ENCODE results near the gene C7orf25.

Gene C7orf25

DNA sequence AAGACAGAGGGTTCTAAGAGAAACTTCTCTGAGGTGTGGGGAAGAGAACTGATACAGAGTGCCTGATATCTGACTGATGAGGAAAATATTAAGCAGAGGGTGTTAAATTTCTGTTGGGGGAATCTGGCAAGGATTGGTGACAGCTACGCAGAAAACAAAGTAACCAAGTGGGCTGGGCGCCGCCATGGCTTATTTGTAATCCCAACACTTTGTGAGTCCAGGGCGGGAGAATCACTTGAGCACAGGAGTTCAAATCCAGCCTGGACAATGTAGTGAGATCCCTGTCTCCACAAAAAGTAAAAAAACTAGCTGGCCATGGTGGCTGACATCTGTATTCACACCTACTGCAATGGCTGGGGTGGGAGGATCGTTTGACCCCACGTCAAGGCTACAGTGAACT is 2.1 kb upstream of the C7orf25 start:
- H3K4me3 ChIP-seq (ENCODE audit: low read length): no peak overlapping the region
- no peaks in the 10 kb centered on the region for H3K27me3 ChIP-seq (replicated peaks; ENCODE audit: insufficient read depth, low read length)
- peaks cover 27% of the 10 kb centered on the region for H3K4me1 ChIP-seq (ENCODE audit: low read length)
- H3K27ac ChIP-seq (ENCODE audit: low read length): peak overlapping the region; percentile 58; the same call in 1 of the 2 replicates
- peak overlapping the region; percentile 5; the same call in 1 of the 2 replicates for H3K4me2 ChIP-seq (ENCODE audit: low read depth, low read length)
- H3K9me2 ChIP-seq (replicated peaks; ENCODE audit: insufficient read depth, low read length): no peaks in the 10 kb centered on the region
- H3K9ac ChIP-seq (ENCODE audit: low read length): no peak overlapping the region
- no peak overlapping the region for H2AFZ ChIP-seq (ENCODE audit: low read length)
- TF ChIP-seq, protein P1, sequence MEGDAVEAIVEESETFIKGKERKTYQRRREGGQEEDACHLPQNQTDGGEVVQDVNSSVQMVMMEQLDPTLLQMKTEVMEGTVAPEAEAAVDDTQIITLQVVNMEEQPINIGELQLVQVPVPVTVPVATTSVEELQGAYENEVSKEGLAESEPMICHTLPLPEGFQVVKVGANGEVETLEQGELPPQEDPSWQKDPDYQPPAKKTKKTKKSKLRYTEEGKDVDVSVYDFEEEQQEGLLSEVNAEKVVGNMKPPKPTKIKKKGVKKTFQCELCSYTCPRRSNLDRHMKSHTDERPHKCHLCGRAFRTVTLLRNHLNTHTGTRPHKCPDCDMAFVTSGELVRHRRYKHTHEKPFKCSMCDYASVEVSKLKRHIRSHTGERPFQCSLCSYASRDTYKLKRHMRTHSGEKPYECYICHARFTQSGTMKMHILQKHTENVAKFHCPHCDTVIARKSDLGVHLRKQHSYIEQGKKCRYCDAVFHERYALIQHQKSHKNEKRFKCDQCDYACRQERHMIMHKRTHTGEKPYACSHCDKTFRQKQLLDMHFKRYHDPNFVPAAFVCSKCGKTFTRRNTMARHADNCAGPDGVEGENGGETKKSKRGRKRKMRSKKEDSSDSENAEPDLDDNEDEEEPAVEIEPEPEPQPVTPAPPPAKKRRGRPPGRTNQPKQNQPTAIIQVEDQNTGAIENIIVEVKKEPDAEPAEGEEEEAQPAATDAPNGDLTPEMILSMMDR (IDR thresholded peaks at IDR 0.05; ENCODE audit: low read length): no peak
- TF ChIP-seq EZH2phosphoT487 (IDR thresholded peaks at IDR 0.05; ENCODE audit: low read length) (no peak), EZH2 (optimal IDR thresholded peaks at IDR 0.05; ENCODE audit: low read depth, low read length) (no peak)
- peaks cover 6% of the 10 kb centered on the region; the same call in 1 of the 2 replicates for H3K36me3 ChIP-seq (replicated peaks; ENCODE audit: insufficient read depth, low read length)
- no peaks in the 10 kb centered on the region for H3K9me3 ChIP-seq (replicated peaks; ENCODE audit: insufficient read depth, low read length)
- H3F3A ChIP-seq (ENCODE audit: insufficient read depth, low read length): peaks cover 26% of the 10 kb centered on the region
- DNase-seq: no peak
- H3K79me2 ChIP-seq (ENCODE audit: low read length): peaks cover 4% of the 10 kb centered on the region; the same call in 1 of the 2 replicates
- H4K20me1 ChIP-seq (ENCODE audit: insufficient read depth, low read length): no peaks in the 10 kb centered on the region

DNA sequence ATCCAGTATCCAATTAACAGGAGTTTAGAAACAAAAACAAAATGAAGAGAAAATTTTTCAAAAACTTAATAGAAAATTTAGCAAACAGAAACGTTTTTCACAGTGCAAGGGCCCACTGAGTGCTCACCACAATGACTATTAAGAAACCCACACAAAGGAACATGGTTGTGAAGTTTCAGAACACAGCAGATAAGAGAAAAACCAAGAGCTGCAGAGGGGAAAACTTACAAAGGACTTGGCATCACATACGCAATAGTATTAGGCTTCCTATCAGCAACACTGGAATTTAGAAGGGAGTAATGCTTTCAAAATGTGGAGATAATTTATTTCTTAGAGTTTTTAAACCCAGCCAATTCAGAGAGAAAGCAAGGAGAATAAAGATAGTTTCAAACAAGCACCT is 1.7 kb upstream of the C7orf25 start:
- Histone ChIP-seq H2AFZ (ENCODE audit: low read length) (no peak overlapping the region), H3K4me3 (ENCODE audit: low read length) (no peak overlapping the region), H3K36me3 (replicated peaks; ENCODE audit: insufficient read depth, low read length) (peaks cover 6% of the 10 kb centered on the region; the same call in 1 of the 2 replicates), H3F3A (ENCODE audit: insufficient read depth, low read length) (peaks cover 26% of the 10 kb centered on the region), H3K79me2 (ENCODE audit: low read length) (peaks cover 3% of the 10 kb centered on the region; the same call in 1 of the 2 replicates), H3K9ac (ENCODE audit: low read length) (no peak overlapping the region), H3K27me3 (replicated peaks; ENCODE audit: insufficient read depth, low read length) (no peaks in the 10 kb centered on the region), H3K4me2 (ENCODE audit: low read depth, low read length) (peak overlapping the region; percentile 12; the same call in 1 of the 2 replicates), H3K9me3 (replicated peaks; ENCODE audit: insufficient read depth, low read length) (no peaks in the 10 kb centered on the region), H4K20me1 (ENCODE audit: insufficient read depth, low read length) (no peaks in the 10 kb centered on the region), H3K9me2 (replicated peaks; ENCODE audit: insufficient read depth, low read length) (no peaks in the 10 kb centered on the region), H3K4me1 (ENCODE audit: low read length) (peaks cover 27% of the 10 kb centered on the region), H3K27ac (ENCODE audit: low read length) (peak overlapping the region; percentile 58; the same call in 1 of the 2 replicates)
- peak; percentile 55 for DNase-seq
- TF ChIP-seq EZH2phosphoT487 (IDR thresholded peaks at IDR 0.05; ENCODE audit: low read length) (no peak), EZH2 (optimal IDR thresholded peaks at IDR 0.05; ENCODE audit: low read depth, low read length) (no peak)
- TF ChIP-seq, protein P1 (IDR thresholded peaks at IDR 0.05; ENCODE audit: low read length): no peak

DNA sequence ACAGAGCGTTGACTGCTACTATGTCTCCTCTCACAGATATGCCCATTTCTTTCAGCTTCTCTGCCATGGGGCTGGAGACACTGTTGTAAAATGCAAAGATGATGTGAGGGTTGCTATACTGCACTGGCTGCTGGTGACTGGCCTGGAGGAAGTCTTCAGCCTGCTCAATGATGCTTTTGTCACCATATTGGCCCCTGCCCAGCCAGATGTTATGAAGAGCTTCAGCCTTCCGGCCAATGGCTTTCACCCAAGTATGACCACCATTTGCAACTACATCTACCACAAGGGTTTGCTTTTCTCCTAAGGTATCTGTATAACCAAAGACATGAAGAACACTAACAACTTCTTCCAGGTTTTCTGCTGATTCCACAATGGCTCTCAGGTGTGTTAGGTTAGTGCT is 1.6 kb downstream of the C7orf25 start:
- Histone ChIP-seq H3K9ac (ENCODE audit: low read length) (no peak overlapping the region), H3K4me3 (ENCODE audit: low read length) (no peak overlapping the region), H3K9me3 (replicated peaks; ENCODE audit: insufficient read depth, low read length) (no peaks in the 10 kb centered on the region), H3K79me2 (ENCODE audit: low read length) (no peaks in the 10 kb centered on the region), H3K27ac (ENCODE audit: low read length) (no peak overlapping the region), H3K4me1 (ENCODE audit: low read length) (peaks cover 27% of the 10 kb centered on the region), H3K36me3 (replicated peaks; ENCODE audit: insufficient read depth, low read length) (no peaks in the 10 kb centered on the region), H3F3A (ENCODE audit: insufficient read depth, low read length) (peaks cover 18% of the 10 kb centered on the region), H3K27me3 (replicated peaks; ENCODE audit: insufficient read depth, low read length) (no peaks in the 10 kb centered on the region), H2AFZ (ENCODE audit: low read length) (no peak overlapping the region), H4K20me1 (ENCODE audit: insufficient read depth, low read length) (no peaks in the 10 kb centered on the region), H3K9me2 (replicated peaks; ENCODE audit: insufficient read depth, low read length) (no peaks in the 10 kb centered on the region), H3K4me2 (ENCODE audit: low read depth, low read length) (no peak overlapping the region)
- no peak for TF ChIP-seq EZH2phosphoT487 (IDR thresholded peaks at IDR 0.05; ENCODE audit: low read length)
- TF ChIP-seq, protein P1 (IDR thresholded peaks at IDR 0.05; ENCODE audit: low read length): no peak
- no peak for TF ChIP-seq EZH2 (optimal IDR thresholded peaks at IDR 0.05; ENCODE audit: low read depth, low read length)
- no peak for DNase-seq

Data from MM.1S (cell line).